Activated CD4-positive, alpha-beta T cell treated with anti-CD3 and anti-CD28 coated beads for 4 hours (primary cell): ENCODE data around the gene ESRRA.

Source experiments
- DNase-seq, 2 donors: peaks; one replicate each; pipeline ENCODE4 v3.0.0-alpha.2; 2020

ESRRA gene

DNA sequence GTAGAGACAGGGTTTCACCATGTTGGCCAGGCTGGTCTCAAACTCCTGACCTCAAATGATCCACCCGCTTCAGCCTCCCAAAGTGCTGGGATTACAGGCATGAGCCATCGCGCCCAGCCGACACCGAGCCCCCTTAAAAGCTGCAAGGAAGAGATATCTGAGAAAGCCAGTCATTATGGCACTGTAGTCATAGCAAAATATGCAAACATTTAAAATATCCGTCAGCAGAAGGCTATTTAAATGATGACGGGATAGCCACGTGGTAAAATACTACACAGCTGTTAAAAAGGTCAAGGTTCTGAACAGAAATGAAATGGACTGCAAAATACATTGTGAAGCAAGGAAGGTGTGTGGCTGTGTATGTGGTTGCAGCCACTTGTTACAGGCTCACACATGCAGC is 28.2 kb downstream of the ESRRA start:
- no peak for DNase-seq

DNA sequence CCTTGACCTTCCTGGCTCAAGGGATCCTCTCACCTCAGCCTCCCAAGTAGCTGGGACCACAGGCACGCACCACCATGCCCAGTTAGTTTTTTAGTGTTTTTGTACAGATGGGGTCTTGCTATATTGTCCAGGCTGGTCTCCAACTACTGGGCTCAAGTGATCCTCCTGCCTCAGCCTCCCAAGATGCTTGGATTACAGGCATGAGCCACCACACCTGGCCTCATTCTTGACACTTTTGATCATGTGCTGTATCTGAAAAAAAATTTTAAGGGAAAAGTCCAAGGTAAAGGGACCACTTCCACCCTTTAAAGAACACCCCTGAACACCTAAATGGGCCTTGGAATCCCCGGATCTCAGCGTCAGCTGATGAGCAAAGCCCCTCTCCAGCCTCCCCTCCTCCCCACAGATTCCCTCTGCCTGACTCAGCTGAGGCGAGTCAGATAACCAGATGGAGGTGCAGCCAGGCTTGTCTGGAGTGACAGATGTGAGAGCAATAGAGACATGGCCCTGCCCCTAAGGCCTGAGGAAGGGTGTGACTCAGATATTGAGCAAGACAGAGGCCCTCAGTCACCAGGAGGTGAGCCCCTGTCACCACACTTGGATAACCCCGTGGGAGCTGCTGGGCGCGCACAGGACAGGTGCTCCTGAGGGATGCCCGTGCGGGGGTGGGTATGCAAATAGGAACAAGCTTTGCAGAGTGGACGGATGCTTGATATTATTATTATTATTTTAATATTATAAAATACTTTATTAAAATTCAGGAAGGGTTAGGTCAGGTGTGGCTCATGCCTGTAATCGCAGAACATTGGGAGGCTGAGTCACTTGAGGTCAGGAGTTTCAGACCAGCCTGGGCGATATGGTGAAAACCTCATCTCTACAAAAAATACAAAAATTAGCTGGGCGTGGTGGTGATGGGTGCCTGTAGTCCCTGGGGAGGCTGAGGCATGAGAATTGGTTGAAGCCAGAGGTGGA is 29.7 kb downstream of the ESRRA start:
- no peak for DNase-seq

DNA sequence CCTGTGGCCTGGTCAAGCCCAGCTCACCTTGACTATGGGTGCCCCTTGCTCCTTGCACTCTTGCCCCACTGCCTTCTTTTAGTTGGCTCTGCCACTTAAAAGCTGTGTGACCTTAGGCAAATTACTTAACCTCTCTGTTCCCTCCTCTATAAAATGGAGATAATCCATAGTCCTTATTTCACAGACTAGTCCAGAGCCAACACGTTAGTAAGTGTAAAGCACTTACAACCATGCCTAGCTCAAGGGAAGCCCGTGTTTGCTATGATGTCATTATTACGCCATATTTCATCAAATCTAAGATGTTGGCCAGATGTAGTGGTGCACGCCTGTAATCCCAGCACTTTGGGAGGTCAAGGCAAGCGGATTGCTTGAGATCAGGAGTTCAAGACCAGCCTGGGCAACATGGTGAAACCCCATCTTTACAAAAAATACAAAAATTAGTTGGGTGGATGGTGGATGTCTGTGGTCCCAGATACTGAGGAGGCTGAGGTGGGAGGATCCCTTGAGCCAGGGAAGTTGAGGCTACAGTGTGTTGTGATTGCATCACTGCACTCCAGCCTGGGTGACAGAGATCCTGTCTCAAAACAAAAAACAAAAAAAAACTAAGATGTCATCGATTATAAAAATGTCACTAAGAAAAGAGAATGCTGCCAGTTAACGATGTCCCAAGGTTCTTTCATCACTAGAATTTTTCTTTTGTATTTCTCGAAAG is 32.4 kb downstream of the ESRRA start:
- DNase-seq, result no peak

DNA sequence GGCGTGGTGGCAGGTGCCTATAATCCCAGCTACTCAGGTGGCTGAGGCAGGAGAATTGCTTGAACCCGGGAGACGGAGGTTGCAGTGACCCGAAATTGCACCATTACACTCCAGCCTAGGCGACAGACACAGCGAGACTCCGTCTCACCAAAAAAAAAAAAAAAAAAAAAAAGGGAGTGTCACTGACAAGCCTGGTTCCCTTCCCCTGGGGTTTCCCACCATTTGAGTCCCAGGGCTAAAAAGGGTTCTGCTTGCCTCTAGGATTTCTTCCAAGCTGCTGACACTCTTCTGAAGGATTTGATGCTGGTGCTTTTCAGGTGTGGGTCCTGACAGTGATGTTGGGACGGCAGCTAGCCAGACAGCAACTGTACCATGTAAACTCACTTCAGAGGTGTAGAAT is 33.4 kb downstream of the ESRRA start:
- DNase-seq, result no peak

DNA sequence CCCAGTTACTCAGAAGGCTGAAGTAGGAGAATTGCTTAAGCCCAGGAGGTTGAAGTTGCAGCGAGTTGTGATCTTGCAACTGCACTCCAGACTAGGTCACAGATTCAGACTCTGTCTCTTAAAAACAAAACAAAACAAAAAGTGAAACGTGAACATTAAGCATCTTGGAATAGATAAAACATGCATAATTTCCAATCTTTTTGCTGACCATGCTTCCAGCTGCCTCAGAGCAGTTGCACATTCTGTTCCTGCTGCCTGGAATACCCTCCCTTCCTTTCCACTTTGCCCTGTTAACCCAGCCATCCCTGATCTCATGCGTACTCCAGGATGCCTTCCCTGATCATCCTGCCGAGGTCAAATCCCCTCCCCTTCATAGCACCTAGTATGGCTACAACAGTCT is 34.0 kb downstream of the ESRRA start:
- no peak for DNase-seq

DNA sequence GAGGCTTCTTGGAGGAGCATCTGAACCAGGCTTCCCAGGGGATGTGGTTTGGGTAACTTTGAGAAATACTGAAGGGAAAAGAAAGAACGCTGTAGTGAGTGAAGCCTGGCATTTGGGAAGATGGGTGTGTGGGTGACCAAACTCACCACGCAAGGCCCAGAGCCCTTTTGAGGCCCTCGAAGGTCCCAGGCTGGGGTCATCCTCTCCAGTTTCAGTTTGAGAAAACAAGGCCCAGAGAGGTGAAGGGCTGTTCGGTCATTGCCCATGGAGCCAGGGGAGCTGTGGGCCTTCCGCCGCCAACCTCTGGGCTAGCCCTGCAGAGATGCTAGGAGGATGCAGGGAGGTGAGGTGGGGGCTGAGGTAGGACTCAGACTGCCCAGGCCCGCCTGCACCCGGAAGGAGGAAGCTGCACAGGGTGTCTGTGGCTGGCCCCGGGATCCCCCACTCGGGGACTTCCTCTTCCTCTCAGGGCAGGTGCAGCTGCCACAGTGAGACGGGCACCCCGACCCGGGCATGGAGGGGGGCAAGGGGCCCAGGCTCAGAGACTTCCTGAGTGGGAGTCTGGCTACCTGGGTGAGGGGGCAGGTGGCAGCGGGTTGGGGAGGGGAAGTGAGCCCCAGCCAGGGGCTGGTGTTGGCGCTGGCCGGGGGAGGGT is 34.6 kb downstream of the ESRRA start, which contains the start of gene CCDC88B:
TSS of gene CCDC88B (plus strand) at position 451 of the 655 bp plus-strand sequence. CDS start at position 514, 63 bp downstream.
- peak; percentile 78 to 83 for DNase-seq

DNA sequence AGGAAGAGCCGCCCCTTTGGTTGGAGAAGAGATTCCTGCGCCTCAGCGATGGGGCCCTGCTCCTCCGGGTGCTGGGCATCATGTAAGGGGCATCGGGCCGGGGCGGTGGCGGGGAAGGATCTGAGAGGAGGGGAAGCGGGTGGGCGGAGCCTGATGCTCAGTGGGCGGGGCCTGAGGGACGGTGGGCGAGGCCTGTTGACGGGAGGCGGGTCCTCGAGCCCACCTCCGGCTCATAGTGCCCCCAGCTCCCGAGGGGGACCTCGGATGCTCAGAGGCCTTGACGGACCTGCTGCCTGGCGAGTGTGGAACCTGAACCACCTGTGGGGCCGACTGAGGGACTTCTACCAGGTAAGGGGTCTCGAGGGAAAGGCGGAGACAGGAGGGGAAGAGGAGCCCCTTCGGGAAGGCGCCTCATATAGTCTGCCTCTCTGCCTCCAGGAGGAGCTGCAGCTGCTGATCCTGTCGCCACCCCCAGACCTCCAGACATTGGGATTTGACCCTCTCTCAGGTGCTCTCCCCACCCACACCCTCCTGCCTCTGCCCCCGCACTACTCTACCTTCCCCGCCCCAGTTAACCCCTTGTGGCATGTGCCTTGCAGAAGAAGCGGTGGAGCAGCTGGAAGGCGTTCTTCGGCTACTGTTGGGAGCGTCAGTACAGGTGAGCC is 35.5 kb downstream of the ESRRA start:
- DNase-seq, result peak; percentile 73

DNA sequence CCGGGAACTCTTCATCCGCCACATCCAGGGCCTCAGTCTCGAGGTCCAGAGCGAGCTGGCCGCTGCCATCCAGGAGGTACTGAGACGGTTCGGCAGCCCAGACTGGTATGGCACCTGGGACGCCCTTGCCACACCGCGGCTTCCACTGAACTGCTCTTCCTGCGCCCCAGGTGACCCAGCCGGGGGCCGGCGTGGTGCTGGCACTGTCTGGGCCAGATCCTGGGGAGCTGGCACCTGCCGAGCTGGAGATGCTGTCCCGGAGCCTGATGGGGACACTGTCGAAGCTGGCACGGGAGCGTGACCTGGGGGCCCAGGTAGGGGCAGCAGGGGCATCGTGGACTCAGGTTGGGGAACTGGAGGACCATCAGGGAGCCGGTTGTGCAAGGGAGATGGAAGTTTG is 36.1 kb downstream of the ESRRA start:
- DNase-seq, result no peak

DNA sequence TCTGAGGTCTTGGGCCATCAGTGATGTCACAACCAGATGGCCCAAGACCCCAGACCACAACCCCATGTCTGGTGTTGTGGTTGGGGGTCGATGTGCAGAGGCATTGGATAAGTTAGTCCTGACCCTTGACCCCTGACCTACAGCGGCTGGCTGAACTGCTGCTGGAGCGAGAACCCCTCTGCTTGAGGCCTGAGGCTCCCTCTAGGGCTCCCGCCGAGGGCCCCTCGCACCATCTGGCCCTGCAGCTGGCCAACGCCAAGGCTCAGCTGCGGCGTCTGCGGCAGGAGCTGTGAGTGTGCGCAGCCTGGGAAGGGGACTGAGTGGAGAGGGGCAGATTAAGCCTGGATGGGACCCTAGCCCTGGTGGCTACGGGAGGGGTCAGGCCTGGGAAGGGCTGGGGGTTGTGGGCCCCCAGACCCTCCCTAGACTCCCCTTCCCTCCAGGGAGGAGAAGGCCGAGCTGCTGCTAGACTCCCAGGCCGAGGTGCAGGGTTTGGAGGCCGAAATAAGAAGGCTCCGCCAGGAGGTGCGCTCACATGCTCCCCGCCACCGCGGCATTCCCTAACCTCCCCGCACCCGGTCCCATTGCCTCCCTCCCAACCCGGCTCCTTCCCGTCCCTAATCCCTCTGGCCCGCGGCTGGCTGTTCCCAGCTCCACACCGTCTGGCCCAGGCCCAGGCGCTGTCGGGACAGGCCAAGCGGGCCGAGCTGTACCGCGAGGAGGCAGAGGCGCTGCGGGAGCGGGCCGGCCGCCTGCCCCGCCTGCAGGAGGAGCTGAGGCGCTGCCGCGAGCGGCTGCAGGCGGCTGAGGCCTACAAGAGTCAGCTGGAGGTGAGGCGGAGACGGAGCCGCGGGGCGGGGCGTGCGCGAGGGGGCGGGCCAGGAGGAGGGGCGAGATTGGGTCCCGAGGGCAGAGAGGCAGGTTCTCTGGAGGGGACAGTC is 36.8 kb downstream of the ESRRA start:
- DNase-seq, result peak; percentile 81 to 91

DNA sequence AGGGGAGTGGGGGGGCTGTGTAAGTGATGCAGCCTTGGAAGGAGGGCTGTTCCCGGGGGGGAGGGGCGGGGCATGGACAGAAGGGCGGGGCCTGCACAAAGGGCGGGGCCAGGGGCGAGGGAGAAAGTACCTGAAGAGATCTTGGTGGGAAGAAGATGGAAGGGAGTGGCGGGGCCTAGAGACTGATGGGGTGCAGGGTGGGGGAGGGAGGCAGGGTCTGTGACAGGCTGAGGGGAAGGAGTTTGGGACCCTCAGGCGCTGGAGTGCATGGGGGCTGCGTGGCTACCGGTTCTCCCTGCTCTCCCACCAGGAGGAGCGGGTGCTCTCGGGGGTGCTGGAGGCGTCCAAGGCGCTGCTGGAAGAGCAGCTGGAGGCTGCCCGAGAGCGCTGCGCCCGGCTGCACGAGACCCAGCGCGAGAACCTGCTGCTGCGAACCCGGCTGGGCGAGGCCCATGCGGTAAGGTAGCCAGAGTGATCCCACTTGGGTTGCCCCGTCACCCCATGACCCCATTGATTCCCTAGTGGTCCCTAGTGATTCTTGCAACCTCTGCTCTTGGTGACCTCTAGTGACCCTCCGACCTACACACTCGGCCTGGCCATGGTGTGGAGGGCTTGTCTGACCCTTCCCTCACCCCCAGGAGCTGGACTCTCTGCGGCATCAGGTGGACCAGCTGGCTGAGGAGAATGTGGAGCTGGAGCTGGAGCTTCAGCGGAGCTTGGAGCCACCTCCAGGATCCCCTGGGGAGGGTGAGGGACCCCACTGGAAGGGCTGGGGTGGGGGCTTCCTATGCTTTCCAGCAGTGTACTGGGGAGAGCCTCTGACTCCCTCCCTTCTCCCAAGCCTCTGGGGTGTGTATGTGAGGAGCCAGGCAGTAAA is 37.8 kb downstream of the ESRRA start:
- DNase-seq, result no peak

DNA sequence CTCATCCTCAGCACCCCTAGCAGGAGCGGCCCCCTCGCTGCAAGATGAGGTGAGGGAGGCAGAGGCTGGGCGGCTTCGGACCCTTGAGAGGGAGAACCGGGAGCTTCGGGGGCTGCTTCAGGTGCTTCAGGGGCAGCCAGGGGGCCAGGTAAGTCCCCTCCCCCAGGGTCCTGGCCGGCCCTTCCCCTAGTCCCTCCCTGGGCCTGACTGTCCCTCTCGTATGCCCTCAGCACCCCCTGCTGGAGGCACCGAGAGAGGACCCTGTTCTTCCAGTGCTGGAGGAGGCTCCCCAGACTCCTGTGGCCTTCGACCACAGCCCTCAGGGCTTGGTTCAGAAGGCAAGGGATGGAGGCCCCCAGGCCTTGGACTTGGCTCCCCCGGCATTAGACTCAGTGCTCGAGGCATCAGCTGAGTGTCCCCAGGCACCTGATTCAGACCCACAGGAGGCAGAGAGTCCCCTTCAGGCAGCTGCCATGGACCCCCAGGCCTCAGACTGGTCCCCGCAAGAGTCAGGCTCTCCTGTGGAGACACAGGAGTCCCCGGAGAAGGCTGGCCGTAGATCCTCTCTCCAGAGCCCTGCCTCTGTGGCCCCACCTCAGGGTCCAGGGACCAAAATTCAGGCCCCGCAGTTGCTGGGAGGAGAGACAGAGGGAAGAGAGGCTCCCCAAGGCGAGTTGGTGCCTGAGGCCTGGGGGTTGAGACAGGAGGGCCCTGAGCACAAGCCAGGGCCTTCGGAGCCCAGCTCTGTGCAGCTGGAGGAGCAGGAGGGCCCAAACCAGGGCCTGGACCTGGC is 38.6 kb downstream of the ESRRA start:
- no peak for DNase-seq

DNA sequence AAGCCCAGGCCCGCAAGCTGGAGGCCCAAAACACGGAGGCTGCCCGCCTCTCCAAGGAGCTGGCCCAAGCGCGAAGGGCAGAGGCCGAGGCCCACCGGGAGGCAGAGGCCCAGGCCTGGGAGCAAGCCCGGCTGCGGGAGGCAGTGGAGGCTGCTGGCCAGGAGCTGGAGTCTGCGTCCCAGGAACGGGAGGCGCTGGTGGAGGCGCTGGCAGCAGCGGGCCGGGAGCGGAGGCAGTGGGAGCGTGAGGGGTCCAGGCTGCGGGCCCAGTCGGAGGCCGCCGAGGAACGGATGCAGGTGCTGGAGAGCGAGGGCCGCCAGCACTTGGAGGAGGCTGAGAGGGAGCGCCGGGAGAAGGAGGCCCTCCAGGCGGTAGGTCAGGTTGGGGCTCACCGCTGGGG is 39.5 kb downstream of the ESRRA start:
- no peak for DNase-seq

DNA sequence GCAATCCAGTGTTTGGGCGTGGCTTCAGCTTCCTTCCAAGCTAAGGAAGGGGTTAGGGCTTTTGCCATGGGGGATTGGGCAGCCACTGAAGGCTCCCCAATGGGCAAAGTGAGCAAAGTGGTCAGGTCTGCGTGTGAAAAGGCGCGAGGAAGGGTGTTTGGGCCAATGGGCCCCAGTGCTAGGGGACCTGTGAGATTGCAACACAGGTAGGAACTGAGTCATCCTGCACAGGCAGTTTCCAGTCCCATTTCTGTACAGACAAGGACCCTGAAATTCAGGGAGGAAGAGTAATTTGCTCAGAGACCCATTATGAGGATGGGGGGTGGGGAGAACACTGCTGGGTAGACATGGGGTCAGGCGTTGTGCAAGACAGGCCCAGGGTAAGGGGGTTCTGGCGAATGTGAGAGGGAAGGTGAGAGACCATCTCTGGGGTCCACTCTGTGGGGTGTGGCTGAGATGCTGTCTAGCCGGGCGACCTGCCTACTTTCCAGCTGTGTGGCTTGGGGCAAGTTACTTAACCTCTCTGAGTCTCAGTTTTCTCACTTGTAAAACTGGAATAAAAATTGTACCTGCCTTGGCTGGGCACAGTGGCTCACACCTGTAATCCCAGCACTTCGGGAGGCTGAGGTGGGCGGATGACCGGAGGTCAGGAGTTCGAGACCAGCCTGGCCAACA is 42.0 kb downstream of the ESRRA start:
- DNase-seq, result no peak

DNA sequence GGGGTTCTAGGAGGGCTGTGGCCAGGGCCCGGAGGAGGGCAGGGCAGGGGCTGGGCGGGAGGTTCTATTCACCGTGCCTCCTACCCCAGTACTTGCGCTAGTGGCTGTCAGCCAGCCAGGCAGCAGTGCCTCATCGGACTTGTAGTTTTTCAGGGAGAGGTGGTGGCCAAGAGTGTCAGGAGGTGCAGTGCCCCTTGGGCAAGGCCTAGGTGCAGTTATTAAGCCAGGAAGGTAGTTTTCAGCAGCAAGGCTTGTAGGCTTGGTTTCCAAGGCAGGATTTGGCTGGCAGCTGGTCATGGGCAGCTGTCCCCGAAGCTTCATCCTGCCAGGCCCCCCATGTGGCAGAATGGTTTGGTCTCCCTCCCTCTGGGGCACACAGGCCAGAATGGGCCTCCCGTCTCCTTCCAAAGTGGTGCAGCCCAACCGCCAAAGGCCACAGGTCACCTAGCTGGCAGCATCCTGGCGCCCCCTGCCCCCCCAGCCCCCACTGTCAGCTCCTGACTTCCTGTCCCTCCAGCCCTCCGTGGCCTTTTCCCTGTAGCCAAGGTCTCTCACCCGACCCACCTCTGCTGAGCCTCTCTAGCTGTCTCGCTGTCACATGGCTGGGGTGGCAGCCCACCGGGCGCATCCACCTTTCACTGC is 43.2 kb downstream of the ESRRA start:
- no peak for DNase-seq

DNA sequence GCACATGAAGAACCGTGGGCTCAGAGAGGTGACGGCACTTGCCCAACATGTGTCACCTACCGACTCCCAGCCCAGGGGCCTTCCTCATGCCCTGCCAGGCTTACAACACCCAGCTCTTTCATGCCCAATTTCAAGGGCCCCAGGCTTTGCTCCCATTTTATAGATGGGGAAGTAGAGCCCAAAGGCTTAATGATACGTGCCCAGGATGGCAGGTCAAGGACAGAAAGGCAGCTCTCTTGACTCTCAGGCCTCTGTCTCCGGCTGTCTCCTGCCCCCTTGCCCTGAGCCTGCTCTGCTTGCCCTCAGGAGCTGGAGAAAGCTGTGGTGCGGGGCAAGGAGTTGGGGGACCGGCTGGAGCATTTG is 43.7 kb downstream of the ESRRA start:
- DNase-seq, result no peak

DNA sequence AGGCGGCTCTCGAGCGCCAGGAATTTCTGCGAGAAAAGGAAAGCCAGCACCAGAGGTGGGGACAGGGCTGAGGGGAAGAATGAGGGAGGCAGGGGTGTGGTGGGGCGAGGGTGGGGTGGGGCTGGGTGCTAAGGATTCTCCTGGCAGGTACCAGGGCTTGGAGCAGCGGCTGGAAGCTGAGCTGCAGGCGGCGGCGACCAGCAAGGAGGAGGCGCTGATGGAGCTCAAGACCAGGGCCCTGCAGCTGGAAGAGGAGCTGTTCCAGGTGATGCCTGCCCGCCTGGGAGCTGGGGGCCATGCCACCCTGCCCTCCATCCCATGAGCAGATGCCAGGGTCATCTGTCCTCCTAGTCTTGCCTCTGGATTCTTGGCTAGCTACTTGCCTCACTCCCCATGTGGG is 44.1 kb downstream of the ESRRA start:
- no peak for DNase-seq

DNA sequence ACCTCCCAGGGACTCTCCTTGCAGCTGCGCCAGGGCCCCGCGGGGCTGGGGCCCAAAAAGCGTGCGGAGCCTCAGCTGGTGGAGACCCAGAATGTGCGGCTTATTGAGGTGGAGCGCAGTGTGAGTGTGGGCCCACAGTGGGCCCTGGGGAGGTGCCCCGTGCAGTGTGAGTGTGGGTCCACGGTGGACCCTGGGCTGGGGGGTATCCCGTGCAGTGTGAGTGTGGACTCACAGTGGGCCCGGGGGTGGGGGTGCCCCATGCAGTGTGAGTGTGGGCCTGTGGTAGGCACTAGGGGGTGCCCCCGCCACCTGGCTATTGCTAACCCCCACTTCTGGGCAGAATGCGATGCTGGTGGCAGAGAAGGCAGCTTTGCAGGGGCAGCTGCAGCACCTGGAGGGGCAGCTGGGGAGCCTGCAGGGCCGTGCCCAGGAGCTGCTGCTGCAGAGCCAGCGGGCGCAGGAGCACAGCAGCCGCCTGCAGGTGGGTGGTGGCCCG is 45.9 kb downstream of the ESRRA start:
- DNase-seq, result no peak
